Activated T-cell treated with anti-CD3 and anti-CD28 coated beads, Interleukin-2, amount 50 U/mL, for 24 hours (primary cell): ENCODE data around the gene CSNK2A2.
A peak's percentile ranks its signal among the peaks of the same experiment; 100 is the strongest.

Experiments used
- DNase-seq: peaks from one replicate; pipeline ENCODE4 v3.0.0-alpha.2; 2020
- H3K27ac Mint-ChIP-seq: 2 replicates; pipeline ENCODE4 v1.8.0; 2020; ENCODE audit warnings: mild to moderate bottlenecking, mixed read lengths
- H3K27me3 Mint-ChIP-seq: 2 replicates; pipeline ENCODE4 v1.8.0; 2020; ENCODE audit warnings: mixed read lengths
- H3K36me3 Mint-ChIP-seq: 2 replicates; pipeline ENCODE4 v1.8.0; 2020; ENCODE audit warnings: low read depth, mixed read lengths
- H3K4me1 Mint-ChIP-seq: 2 replicates; pipeline ENCODE4 v1.8.0; 2020; ENCODE audit warnings: low read depth, mixed read lengths
- H3K4me3 Mint-ChIP-seq: 2 replicates; pipeline ENCODE4 v1.8.0; 2020; ENCODE audit warnings: mild to moderate bottlenecking, moderate library complexity, mixed read lengths
- H3K9me3 Mint-ChIP-seq: 2 replicates; pipeline ENCODE4 v1.8.0; 2020; ENCODE audit warnings: mixed read lengths

Gene CSNK2A2

GRCh38 chr16:58138852-58139251, 59.1 kb downstream of the CSNK2A2 start:
- Mint-ChIP-seq H3K9me3 (peaks cover 3% of the 10 kb centered on the region), H3K27ac (no peak overlapping the region), H3K36me3 (peaks cover 31% of the 10 kb centered on the region), H3K27me3 (no peaks in the 10 kb centered on the region), H3K4me1 (no peaks in the 10 kb centered on the region), H3K4me3 (no peak overlapping the region)
- DNase-seq = no peak

- no peak overlapping the region for H3K4me3 Mint-ChIP-seq
- H3K27ac Mint-ChIP-seq = no peak overlapping the region
- no peaks in the 10 kb centered on the region for H3K27me3 Mint-ChIP-seq
- DNase-seq = no peak
- peaks cover 3% of the 10 kb centered on the region for H3K9me3 Mint-ChIP-seq
- H3K36me3 Mint-ChIP-seq = peaks cover 27% of the 10 kb centered on the region
- H3K4me1 Mint-ChIP-seq = no peaks in the 10 kb centered on the region
Observed at GRCh38 chr16:58137581-58137980, 60.3 kb downstream of the CSNK2A2 start.

DNA sequence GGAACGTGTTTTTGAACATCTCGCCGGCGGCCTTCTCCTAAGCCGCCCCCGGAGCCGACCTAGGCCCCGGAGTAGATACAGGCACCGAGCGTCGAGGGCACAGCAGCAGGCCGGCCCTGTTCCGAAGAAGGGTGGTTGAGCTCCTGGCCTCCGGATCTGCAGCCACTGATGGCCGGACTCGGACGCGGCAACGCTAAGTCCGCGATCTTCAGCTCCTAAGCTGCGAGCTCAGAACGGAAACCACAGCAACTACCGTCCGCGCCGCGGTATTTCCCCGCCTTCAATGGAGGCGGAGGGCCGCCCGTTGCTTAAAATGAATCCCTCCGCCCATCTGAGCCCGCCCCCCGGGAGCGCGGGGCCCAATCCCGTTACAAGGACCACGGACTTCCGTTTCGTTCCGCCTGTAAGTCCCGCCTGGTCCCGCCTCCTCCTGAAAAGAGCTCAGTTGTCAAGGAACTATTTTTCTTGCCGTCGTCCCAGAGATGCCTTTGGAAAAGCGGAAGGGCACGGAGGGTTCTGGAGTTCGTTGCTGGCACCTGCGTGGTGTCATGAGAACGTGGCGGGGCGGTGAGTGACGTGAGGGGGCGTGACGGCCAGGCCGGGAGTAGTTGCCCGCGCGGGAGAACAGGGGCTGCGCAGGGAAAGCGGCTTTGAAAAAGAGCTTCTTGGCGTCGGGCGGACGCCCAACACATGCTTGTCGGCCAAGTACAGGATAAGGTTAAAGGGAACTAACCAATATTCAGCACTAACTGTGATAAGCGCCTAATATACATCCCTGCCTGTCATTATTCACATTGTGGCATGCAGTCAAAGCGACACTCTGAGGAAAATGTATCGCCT, 68.6 kb downstream of the CSNK2A2 start, which contains the start of gene CFAP20:
Gene CFAP20, minus strand, starts transcription at position 285 of the 840 bp plus-strand sequence. Its CDS starts 266 bp downstream, at position 19.
- Mint-ChIP-seq H3K4me3 (peak within 1 kb of the TSS; percentile 87), H3K27me3 (no peaks in the 10 kb centered on the region), H3K4me1 (peaks cover 40% of the 10 kb centered on the region), H3K9me3 (no peaks in the 10 kb centered on the region), H3K27ac (peak within 1 kb of the TSS; percentile 92), H3K36me3 (peaks cover 23% of the 10 kb centered on the region)
- DNase-seq = peak; percentile 96

- H3K4me1 Mint-ChIP-seq = peaks cover 46% of the 10 kb centered on the region
- H3K9me3 Mint-ChIP-seq = no peaks in the 10 kb centered on the region
- H3K27ac Mint-ChIP-seq = peak overlapping the region; percentile 92
- peaks cover 25% of the 10 kb centered on the region for H3K36me3 Mint-ChIP-seq
- DNase-seq = no peak
- peak overlapping the region; percentile 87 for H3K4me3 Mint-ChIP-seq
- H3K27me3 Mint-ChIP-seq = no peaks in the 10 kb centered on the region
Observed at GRCh38 chr16:58128711-58129096, 69.2 kb downstream of the CSNK2A2 start.

- H3K36me3 Mint-ChIP-seq = peaks cover 26% of the 10 kb centered on the region
- H3K9me3 Mint-ChIP-seq = no peaks in the 10 kb centered on the region
- peaks cover 48% of the 10 kb centered on the region for H3K4me1 Mint-ChIP-seq
- H3K27ac Mint-ChIP-seq = peak overlapping the region; percentile 92
- no peak for DNase-seq
- H3K27me3 Mint-ChIP-seq = no peaks in the 10 kb centered on the region
- peak overlapping the region; percentile 87 for H3K4me3 Mint-ChIP-seq
Observed at GRCh38 chr16:58128181-58128631, 69.7 kb downstream of the CSNK2A2 start.

GRCh38 chr16:58127634-58128033, 70.3 kb downstream of the CSNK2A2 start:
- peak overlapping the region; percentile 87 for H3K4me3 Mint-ChIP-seq
- H3K27ac Mint-ChIP-seq = peak overlapping the region; percentile 92
- H3K36me3 Mint-ChIP-seq = peaks cover 26% of the 10 kb centered on the region
- no peaks in the 10 kb centered on the region for H3K27me3 Mint-ChIP-seq
- DNase-seq = no peak
- H3K4me1 Mint-ChIP-seq = peaks cover 50% of the 10 kb centered on the region
- no peaks in the 10 kb centered on the region for H3K9me3 Mint-ChIP-seq

DNA sequence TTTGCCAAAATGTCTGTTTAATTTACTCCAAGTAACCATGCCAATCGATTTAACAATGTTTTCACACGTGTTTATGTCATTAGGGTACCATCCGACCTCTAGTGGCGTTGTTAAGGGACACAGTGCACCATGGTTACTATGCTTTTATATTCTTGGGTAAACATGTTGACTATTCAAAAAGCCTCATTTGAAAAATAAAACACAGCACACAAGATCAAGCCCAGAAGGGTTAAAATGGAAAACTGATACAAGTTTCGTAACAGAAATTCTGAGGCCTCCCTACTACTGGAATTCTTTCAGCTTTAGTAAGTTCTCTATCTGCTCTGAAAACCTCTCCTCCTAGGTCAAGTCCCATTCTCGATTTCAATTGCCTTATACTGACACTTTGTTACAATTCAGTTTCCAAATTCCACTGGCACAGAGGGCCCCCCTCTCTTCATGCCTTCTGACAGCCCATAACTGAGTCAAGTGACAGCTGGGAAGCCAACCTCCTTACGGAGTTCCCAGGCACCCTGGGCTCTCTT, 70.8 kb downstream of the CSNK2A2 start:
- H3K36me3 Mint-ChIP-seq = peaks cover 26% of the 10 kb centered on the region
- H3K27me3 Mint-ChIP-seq = no peaks in the 10 kb centered on the region
- no peak for DNase-seq
- H3K9me3 Mint-ChIP-seq = no peaks in the 10 kb centered on the region
- peak overlapping the region; percentile 92 for H3K27ac Mint-ChIP-seq
- H3K4me1 Mint-ChIP-seq = peaks cover 52% of the 10 kb centered on the region
- peak overlapping the region; percentile 87 for H3K4me3 Mint-ChIP-seq

GRCh38 chr16:58126451-58126961, 71.4 kb downstream of the CSNK2A2 start:
- Mint-ChIP-seq H3K27me3 (no peaks in the 10 kb centered on the region), H3K4me3 (peak overlapping the region; percentile 87), H3K4me1 (peaks cover 58% of the 10 kb centered on the region), H3K36me3 (peaks cover 26% of the 10 kb centered on the region), H3K27ac (no peak overlapping the region), H3K9me3 (no peaks in the 10 kb centered on the region)
- no peak for DNase-seq

DNA sequence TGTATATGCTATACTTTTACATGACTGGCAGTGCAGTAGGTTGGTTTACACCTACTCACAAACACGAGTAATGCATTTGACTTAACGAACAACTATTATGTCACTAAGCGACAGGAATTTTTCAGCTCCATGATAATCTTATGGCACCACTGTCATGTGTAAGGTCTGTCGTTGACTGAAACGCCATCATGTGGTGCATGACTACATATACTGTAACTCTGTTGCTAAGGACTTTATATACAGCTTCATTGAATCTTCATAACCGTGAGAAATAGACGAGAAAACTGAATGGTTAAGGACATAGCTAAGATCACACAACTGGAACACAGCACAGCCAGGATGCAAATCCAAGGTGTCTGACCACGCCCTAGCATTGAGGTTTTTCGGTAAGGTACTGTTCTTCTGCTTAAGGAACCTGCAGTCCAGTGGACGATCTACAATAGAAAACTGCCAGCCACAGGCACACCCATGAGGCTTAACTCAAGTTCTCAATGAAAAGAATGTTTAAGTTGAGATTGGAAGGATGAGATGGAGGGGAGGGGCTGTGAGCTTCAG, 72.0 kb downstream of the CSNK2A2 start:
- Mint-ChIP-seq H3K27me3 (no peaks in the 10 kb centered on the region), H3K4me3 (peak overlapping the region; percentile 87), H3K9me3 (no peaks in the 10 kb centered on the region), H3K27ac (no peak overlapping the region), H3K36me3 (peaks cover 26% of the 10 kb centered on the region), H3K4me1 (peaks cover 63% of the 10 kb centered on the region)
- no peak for DNase-seq

DNA sequence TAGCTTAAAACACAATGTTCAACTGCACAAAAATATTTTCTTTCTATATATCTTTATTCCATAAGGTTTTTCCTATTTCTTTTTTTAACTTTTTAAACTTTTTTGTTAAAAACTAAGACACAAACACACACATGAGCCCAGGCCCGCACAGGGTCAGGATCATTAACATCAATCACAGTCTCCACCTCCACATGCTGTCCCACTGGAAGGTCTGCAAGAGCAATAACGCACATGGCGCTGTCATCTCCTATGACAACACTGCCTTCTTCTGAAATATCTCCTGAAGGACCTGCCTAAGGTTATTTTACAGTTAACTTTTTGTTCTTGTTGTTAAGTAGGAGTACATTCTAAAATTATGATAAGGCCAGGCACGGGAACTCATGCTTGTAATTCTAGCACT, 72.9 kb downstream of the CSNK2A2 start:
- H3K36me3 Mint-ChIP-seq = peaks cover 26% of the 10 kb centered on the region
- H3K27ac Mint-ChIP-seq = no peak overlapping the region
- DNase-seq = no peak
- no peaks in the 10 kb centered on the region for H3K27me3 Mint-ChIP-seq
- H3K4me3 Mint-ChIP-seq = no peak overlapping the region
- no peaks in the 10 kb centered on the region for H3K9me3 Mint-ChIP-seq
- peaks cover 70% of the 10 kb centered on the region for H3K4me1 Mint-ChIP-seq

DNA sequence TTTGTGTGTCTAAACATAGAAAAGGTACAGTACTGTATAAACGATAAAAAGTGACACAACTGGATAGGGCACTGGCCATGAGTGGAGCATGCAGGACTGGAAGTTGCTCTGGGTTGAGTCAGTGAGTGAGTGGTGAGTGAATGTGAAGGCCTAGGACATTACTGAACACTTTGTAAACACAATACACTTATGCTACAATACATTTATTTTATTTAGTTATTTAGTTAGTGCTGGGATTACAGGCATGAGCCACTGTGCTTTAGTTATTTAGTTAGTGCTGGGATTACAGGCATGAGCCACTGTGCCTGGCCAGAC, 73.3 kb downstream of the CSNK2A2 start:
- H3K9me3 Mint-ChIP-seq = no peaks in the 10 kb centered on the region
- H3K4me3 Mint-ChIP-seq = no peak overlapping the region
- no peaks in the 10 kb centered on the region for H3K27me3 Mint-ChIP-seq
- no peak for DNase-seq
- H3K36me3 Mint-ChIP-seq = peaks cover 24% of the 10 kb centered on the region
- peaks cover 69% of the 10 kb centered on the region for H3K4me1 Mint-ChIP-seq
- no peak overlapping the region for H3K27ac Mint-ChIP-seq

GRCh38 chr16:58123896-58124600, 73.9 kb downstream of the CSNK2A2 start:
- no peak overlapping the region for H3K4me3 Mint-ChIP-seq
- H3K9me3 Mint-ChIP-seq = no peaks in the 10 kb centered on the region
- peaks cover 20% of the 10 kb centered on the region for H3K36me3 Mint-ChIP-seq
- peak overlapping the region; percentile 46 for H3K27ac Mint-ChIP-seq
- DNase-seq = no peak
- peaks cover 67% of the 10 kb centered on the region for H3K4me1 Mint-ChIP-seq
- no peaks in the 10 kb centered on the region for H3K27me3 Mint-ChIP-seq

GRCh38 chr16:58121132-58121531, 76.8 kb downstream of the CSNK2A2 start:
- H3K36me3 Mint-ChIP-seq = peaks cover 24% of the 10 kb centered on the region
- H3K4me3 Mint-ChIP-seq = no peak overlapping the region
- H3K27me3 Mint-ChIP-seq = no peaks in the 10 kb centered on the region
- no peaks in the 10 kb centered on the region for H3K9me3 Mint-ChIP-seq
- peaks cover 48% of the 10 kb centered on the region for H3K4me1 Mint-ChIP-seq
- no peak for DNase-seq
- H3K27ac Mint-ChIP-seq = no peak overlapping the region

GRCh38 chr16:58120234-58120633, 77.7 kb downstream of the CSNK2A2 start:
- no peaks in the 10 kb centered on the region for H3K27me3 Mint-ChIP-seq
- H3K36me3 Mint-ChIP-seq = peaks cover 29% of the 10 kb centered on the region
- H3K4me1 Mint-ChIP-seq = peaks cover 40% of the 10 kb centered on the region
- no peak overlapping the region for H3K4me3 Mint-ChIP-seq
- no peaks in the 10 kb centered on the region for H3K9me3 Mint-ChIP-seq
- no peak overlapping the region for H3K27ac Mint-ChIP-seq
- no peak for DNase-seq
